ENCODE results near the gene UNK.

DNA sequence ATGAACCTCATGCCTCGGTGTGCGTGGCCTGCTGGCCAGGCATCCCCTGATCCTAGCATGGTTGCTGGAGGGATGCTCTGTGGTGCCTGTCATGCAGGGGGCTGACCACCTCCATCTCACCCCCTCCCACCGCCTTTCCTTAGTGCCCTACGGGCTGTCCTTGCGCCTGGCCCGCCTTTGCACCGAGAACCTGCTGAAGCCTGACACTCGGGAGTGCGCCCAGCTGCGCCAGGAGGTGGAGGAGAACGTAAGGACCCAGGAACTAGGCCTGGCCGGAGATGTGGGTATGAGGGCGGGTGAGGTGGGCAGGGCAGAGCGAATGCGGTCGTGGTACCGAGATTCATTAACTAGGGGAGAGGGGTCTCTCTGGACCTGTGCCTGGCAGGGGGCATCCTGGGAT is 44.4 kb upstream of the UNK start:
- TF ChIP-seq CTCF (IDR thresholded peaks at IDR 0.05; ENCODE audit: extremely low read depth in 1 of 2, insufficient read depth in 1 of 2, low read depth in 1 of 2, low read length in 2 of 2), result no peak
- TF ChIP-seq POLR2A (IDR thresholded peaks at IDR 0.05; ENCODE audit: low read depth, low read length), result no peak
- no peak for TF ChIP-seq JUN (IDR thresholded peaks at IDR 0.05; ENCODE audit: borderline replicate concordance, insufficient read depth, insufficient read length, low read depth)
- TF ChIP-seq POLR2AphosphoS5 (IDR thresholded peaks at IDR 0.05; ENCODE audit: insufficient read depth, low read depth, low read length), result no peak
- TF ChIP-seq EZH2 (IDR thresholded peaks at IDR 0.05; ENCODE audit: borderline replicate concordance, low read depth, low read length, severe bottlenecking), result no peak
- TF ChIP-seq MAX (IDR thresholded peaks at IDR 0.05; ENCODE audit: insufficient read depth, insufficient read length), result no peak
